PC-9 (cell line): ENCODE measurements around the gene RAB43. TPM values are rescaled to one million over a fixed set of nuclear protein-coding genes. Genes with fewer than 3 reads are reported as not detected.
"Not testable (repeated sequence)": the region's sequence is repeated elsewhere in the genome, so short reads cannot be mapped to it uniquely, and the experiment has no call there.

Experiments used
- Bru-seq: library from RNA; stranded (reverse); fragments of 400-500 nt; gene quantifications from one replicate; lab custom pipeline; 2021; lab: Mats Ljungman, UMichigan
- BruChase-seq, 2 experiments: library from RNA; stranded (reverse); fragments of 400-500 nt; gene quantifications; one replicate each; lab custom pipeline; 2021; lab: Mats Ljungman, UMichigan
- BruUV-seq: library from RNA; stranded (reverse); fragments of 400-500 nt; replicated peaks from 2 replicates; lab custom pipeline; 2021; lab: Mats Ljungman, UMichigan
- CTCF ChIA-PET: fragments of 300-600 bp; sonication (Branson Sonifier 250); formaldehyde crosslinking; loops from one replicate; lab custom pipeline; 2022; ENCODE audit warnings: antibody characterized with exemption; lab: Charles Lee
- POLR2A ChIA-PET: fragments of 300-600 bp; sonication (Branson Sonifier 250); formaldehyde crosslinking; loops from one replicate; lab custom pipeline; 2022; ENCODE audit warnings: antibody characterized with exemption; ENCODE audit not compliant: unreplicated experiment; lab: Charles Lee
- DNase-seq, 2 experiments: peaks; one replicate each; pipeline versions ENCODE4 v3.0.0 to v3.0.0-alpha.2; 2015 to 2022; ENCODE audit warnings: mixed read lengths in 1 of 2
- H2AFZ ChIP-seq: fragments of 200-600 bp; sonication (generic); 2 replicates; pipeline ENCODE4 v1.8.1; 2017; ENCODE audit warnings: antibody characterized with exemption
- H3F3A ChIP-seq: fragments of 200-600 bp; sonication (generic); 2 replicates; pipeline ENCODE4 v1.8.1; 2017; ENCODE audit warnings: antibody characterized with exemption, mild to moderate bottlenecking, low read depth; ENCODE audit not compliant: insufficient read depth
- H3K27ac ChIP-seq: fragments of 200-600 bp; sonication (generic); 2 replicates; pipeline ENCODE4 v1.6.1; 2016; ENCODE audit warnings: mixed run types
- H3K27me3 ChIP-seq: fragments of 200-600 bp; sonication (generic); 2 replicates; pipeline ENCODE4 v1.6.1; 2016; ENCODE audit warnings: low read depth, mixed run types; ENCODE audit not compliant: insufficient read depth
- H3K36me3 ChIP-seq: fragments of 200-600 bp; sonication (generic); 2 replicates; pipeline ENCODE4 v1.6.1; 2016; ENCODE audit warnings: low read depth, mixed run types
- H3K4me1 ChIP-seq: fragments of 200-600 bp; sonication (generic); replicated peaks from 2 replicates; pipeline ENCODE4 v1.6.1; 2016; ENCODE audit warnings: mixed run types; ENCODE audit not compliant: insufficient read depth
- H3K4me2 ChIP-seq: fragments of 200-600 bp; sonication (generic); 2 replicates; pipeline ENCODE4 v1.6.1; 2017; ENCODE audit warnings: mixed run types
- H3K4me3 ChIP-seq: fragments of 200-600 bp; sonication (generic); 2 replicates; pipeline ENCODE4 v1.6.1; 2016; ENCODE audit warnings: mixed run types
- H3K79me2 ChIP-seq: fragments of 200-600 bp; sonication (generic); 2 replicates; pipeline ENCODE4 v1.6.1; 2017; ENCODE audit warnings: low read depth, mixed run types
- H3K9me2 ChIP-seq: fragments of 200-600 bp; sonication (generic); 2 replicates; pipeline ENCODE4 v1.8.1; 2017; ENCODE audit warnings: mild to moderate bottlenecking; ENCODE audit not compliant: insufficient read depth
- H3K9me3 ChIP-seq: fragments of 200-600 bp; sonication (generic); 2 replicates; pipeline ENCODE4 v1.8.1; 2016; ENCODE audit warnings: low read depth; ENCODE audit not compliant: insufficient read depth
- H4K20me1 ChIP-seq: fragments of 200-600 bp; sonication (generic); 2 replicates; pipeline ENCODE4 v1.8.1; 2017; ENCODE audit not compliant: insufficient read depth
- CTCF ChIP-seq: fragments of 200-600 bp; sonication (generic); conservative IDR thresholded peaks from 2 replicates; pipeline ENCODE4 v1.6.1; 2017; ENCODE audit warnings: mixed run types, antibody characterized with exemption, mild to moderate bottlenecking, moderate library complexity
- EZH2 ChIP-seq: fragments of 200-600 bp; sonication (generic); IDR thresholded peaks from 2 replicates; pipeline ENCODE4 v1.8.0; 2017; ENCODE audit warnings: antibody characterized with exemption, low read depth
- intact Hi-C: fragments of 100-400 bp; cut with micrococcal nuclease; formaldehyde crosslinking; loops from one replicate; pipeline ENCODE4 v1.10.0; 2022; ENCODE audit not compliant: unreplicated experiment
- long read RNA-seq: library from polyadenylated mRNA; stranded (forward); transcript quantifications from one replicate; pipeline ENCODE4 v2.0.0, GENCODE V29; 2022
- total RNA-seq: library from RNA; stranded (reverse); gene quantifications from 2 replicates; pipeline ENCODE4 v1.2.3, GENCODE V29; 2021

RAB43 gene
- total RNA-seq: 39.5 and 48.9 TPM in 2 replicates
- percentile 60 among the genes with signal in this experiment for Bru-seq, nascent RNA
- percentile 91 among the genes with signal in this experiment for BruChase-seq, experiment 1, labeled RNA remaining after a 2-hour chase
- BruChase-seq, experiment 2, labeled RNA remaining after a 6-hour chase: percentile 92 among the genes with signal in this experiment
- long read RNA-seq, full-length matches to known transcripts: 16 of 35 reads
- long read RNA-seq, partial matches to known transcripts: 0 of 35 reads
- long read RNA-seq, other reads (novel, unspliced or antisense): 19 of 35 reads

- BruUV-seq: no TSS peak
- Histone ChIP-seq H3K36me3 (0 out of 2 replicates have a peak, but pooled peaks cover 5% of the 10 kb centered on the region), H3K27ac (peak within 1 kb of the TSS; percentile 90), H3K9me3 (no peaks in the 10 kb centered on the region), H3K4me3 (peak within 1 kb of the TSS; percentile 70), H3K9me2 (no peaks in the 10 kb centered on the region), H3K4me1 (peaks cover 17% of the 10 kb centered on the region), H3F3A (peaks cover 43% of the 10 kb centered on the region), H3K4me2 (peak within 1 kb of the TSS; percentile 95), H4K20me1 (peaks cover 10% of the 10 kb centered on the region; the same call in 1 of the 2 replicates), H3K79me2 (peaks cover 33% of the 10 kb centered on the region), H2AFZ (peak within 1 kb of the TSS; percentile 85), H3K27me3 (no peaks in the 10 kb centered on the region)
- intact Hi-C loops: loop anchor here (2.0 to 5.0 kb wide), 2 partner anchors 65 to 127 kb away; partner anchors contain the start of gene COPG1
- ChIA-PET CTCF (interaction anchor here (0.6 to 1.9 kb wide), 8 partner anchors 13 to 152 kb away, joined by 3 to 16 read pairs (median 4); no protein-coding TSS in a partner anchor), POLR2A (interaction anchor here (0.6 to 0.8 kb wide), 7 partner anchors 18 to 1066 kb away, joined by 4 to 23 read pairs (median 7); no protein-coding TSS in a partner anchor)
- DNase-seq: peak; percentile 71 to 96
- no peak for TF ChIP-seq EZH2
- no peak for TF ChIP-seq CTCF
Observed at GRCh38 chr3:129121792-129122411, at the start of gene RAB43. RAB43 (minus strand) TSS chr3:129121804; CDS start chr3:129121489, 315 bp downstream.

- POLR2A ChIA-PET: interaction anchor here (0.5 kb wide), 1 partner anchor 516 kb away, joined by 3 read pairs; the partner anchor contains the start of gene RPN1
- intact Hi-C loops: no loop called here
- Histone ChIP-seq H3K79me2 (peaks cover 15% of the 10 kb centered on the region), H4K20me1 (peaks cover 40% of the 10 kb centered on the region), H2AFZ (no peak overlapping the region), H3K9me2 (no peaks in the 10 kb centered on the region), H3K4me3 (no peak overlapping the region), H3K4me2 (no peak overlapping the region), H3F3A (peaks cover 91% of the 10 kb centered on the region), H3K27me3 (no peaks in the 10 kb centered on the region), H3K36me3 (peaks cover 33% of the 10 kb centered on the region), H3K4me1 (peaks cover 12% of the 10 kb centered on the region), H3K27ac (no peak overlapping the region), H3K9me3 (no peaks in the 10 kb centered on the region)
- TF ChIP-seq CTCF (no peak), EZH2 (no peak)
- CTCF ChIA-PET: interaction anchor here (0.6 kb wide), 2 partner anchors 11 to 15 kb away, joined by 3 to 8 read pairs; no protein-coding TSS in a partner anchor
- BruUV-seq: TSS peak; percentile 9
- no peak for DNase-seq
Observed at GRCh38 chr3:129166579-129167332, 45.2 kb upstream of the RAB43 start.

- Histone ChIP-seq H3F3A (peaks cover 84% of the 10 kb centered on the region), H4K20me1 (peaks cover 28% of the 10 kb centered on the region), H3K4me1 (peaks cover 12% of the 10 kb centered on the region), H3K36me3 (peaks cover 27% of the 10 kb centered on the region)
- H3K9me2 ChIP-seq, H3K9me3 ChIP-seq, H3K27ac ChIP-seq, intact Hi-C loops, CTCF ChIA-PET, POLR2A ChIA-PET, H3K4me3 ChIP-seq, H2AFZ ChIP-seq, H3K79me2 ChIP-seq, H3K27me3 ChIP-seq, DNase-seq, H3K4me2 ChIP-seq, BruUV-seq: not testable (repeated sequence)
Observed at GRCh38 chr3:129165594-129165993, 44.0 kb upstream of the RAB43 start.
